DMS79 treated with DMSO at 0.1 percent for 48 hours (cell line): ENCODE measurements around the gene RPS14.
A peak's percentile ranks its signal among the peaks of the same experiment; 100 is the strongest.

ENCODE experiments used
- DNase-seq: peaks from one replicate; lab custom pipeline; 2025; lab: John Stamatoyannopoulos, UW

RPS14 gene

GRCh38 chr5:150449517-150450339 is at the start of gene RPS14:
Gene RPS14 (minus strand): TSS chr5:150449739. CDS start chr5:150447733, 2,006 bp downstream.
- DNase-seq, result peak; percentile 76

DNA sequence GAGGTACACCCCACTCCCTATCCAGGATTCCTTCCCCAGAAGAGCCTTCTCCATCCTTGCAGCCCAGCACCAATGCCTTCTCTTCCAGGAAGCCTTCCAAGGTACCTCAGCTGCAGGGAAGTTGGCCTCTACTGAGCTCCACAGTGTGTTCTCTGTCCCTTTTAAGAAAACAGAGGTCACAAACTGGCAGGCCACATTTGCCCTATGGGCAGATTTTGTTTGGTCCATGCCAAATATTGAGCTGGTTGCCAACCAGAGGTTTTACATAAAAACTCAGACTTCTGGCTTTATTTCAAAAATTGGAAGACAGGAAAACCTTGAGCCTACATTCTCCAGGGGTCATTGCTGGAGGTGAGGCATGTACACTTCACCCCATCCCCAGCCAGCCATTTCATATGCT is 49.4 kb upstream of the RPS14 start:
- DNase-seq, result no peak

- no peak for DNase-seq
Observed at GRCh38 chr5:150498501-150498900, 49.0 kb upstream of the RPS14 start.

GRCh38 chr5:150497989-150498317 is 48.4 kb upstream of the RPS14 start:
- no peak for DNase-seq

DNA sequence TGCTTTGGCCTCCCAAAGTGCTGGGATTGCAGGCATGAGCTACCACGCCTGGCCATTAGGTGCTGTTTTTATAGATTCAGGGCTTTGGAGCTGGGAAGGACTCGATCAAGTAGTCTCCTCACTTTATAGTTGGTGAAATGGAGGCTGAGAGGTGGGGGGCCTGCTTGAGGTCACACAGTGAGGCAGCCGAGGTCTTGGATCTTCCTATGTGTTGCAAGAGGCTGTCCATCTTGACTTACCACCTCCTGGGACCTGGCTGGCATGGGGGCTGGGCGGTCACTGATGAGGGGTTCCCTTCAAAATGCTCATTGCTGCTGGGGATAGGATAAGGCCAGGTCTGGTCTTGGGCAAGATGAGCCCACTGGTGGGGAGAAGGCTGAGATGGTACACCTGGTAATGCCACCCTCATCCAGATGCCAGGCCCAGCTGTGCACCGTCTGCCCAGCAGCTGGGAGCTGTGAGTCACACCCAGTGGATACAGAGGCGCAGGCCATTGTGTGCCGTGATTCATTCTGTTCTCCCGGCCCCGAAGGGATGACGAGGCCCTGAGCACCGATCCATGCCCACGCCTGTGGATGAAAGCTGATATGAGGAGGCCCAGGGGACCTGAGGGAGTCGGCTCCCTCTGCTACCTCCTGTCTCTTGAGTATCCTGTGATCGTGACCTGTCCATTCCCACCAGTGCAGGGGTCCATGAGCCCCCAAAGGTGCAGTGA is 47.9 kb upstream of the RPS14 start:
- DNase-seq, result no peak

GRCh38 chr5:150496534-150496933 is 47.0 kb upstream of the RPS14 start:
- DNase-seq, result no peak

GRCh38 chr5:150496098-150496497 is 46.6 kb upstream of the RPS14 start:
- DNase-seq, result no peak

- no peak for DNase-seq
Observed at GRCh38 chr5:150492621-150493020, 43.1 kb upstream of the RPS14 start.

DNA sequence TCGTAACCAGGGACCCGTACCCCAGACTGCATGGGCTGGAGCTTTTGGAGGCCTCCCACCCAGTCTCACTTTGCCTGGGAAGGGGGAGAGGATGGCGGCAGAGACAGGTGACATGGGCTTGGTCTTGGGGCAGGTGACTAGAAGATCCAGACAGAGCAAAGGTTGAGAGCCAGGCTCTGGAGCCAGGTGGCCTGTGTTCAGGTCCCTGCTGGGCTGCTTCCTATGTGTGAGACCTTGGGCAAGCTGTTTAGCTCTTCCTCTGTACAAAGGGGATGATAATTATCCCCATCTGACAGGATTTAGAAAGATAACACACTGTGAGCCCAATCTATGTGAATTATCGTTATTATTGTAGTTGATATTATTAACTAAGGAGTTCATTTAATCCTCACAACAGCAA is 42.3 kb upstream of the RPS14 start:
- DNase-seq, result no peak

DNA sequence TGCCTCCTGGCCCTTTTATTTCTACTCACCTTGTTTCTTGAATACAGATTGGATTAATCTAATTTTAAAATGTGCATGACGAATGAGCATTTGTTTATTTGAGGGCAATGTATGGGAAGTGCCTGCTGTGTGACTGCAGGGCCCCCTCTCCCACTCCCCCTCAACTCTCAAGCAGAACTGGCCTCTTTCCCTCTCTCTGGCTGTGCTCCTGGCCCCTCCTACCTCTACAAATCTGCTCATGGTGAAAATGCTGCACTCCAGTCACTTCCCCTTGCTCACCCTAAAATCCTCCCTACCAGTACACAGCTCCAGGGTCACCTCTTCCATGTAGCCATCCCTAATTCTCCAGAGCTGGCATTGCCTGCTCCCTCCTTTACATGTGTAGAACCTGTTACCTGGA is 41.2 kb upstream of the RPS14 start:
- no peak for DNase-seq

DNA sequence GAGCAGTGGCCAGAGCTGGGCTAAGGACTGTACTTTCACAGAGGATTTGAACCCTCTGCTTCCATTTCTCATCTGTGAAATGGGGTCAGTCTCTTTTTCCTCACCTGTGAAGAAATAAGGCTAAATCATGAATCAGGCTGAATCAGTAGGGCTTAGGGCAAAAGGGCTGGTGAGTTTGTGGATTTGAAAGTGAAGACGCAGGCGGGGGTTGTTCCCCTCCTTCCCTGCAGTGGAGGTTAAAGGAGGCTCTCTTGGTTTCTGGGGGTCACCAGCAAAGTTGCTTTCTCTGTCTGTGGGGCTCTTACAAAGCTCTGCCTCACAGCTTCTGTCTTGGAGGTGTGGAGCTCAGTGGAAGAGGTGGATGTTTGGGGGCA is 40.7 kb upstream of the RPS14 start:
- DNase-seq, result no peak

- no peak for DNase-seq
Observed at GRCh38 chr5:150489360-150490295, 40.1 kb upstream of the RPS14 start.

- DNase-seq, result no peak
Observed at GRCh38 chr5:150488519-150489359, 39.2 kb upstream of the RPS14 start.

- DNase-seq, result no peak
Observed at GRCh38 chr5:150487199-150488061, 37.9 kb upstream of the RPS14 start.

DNA sequence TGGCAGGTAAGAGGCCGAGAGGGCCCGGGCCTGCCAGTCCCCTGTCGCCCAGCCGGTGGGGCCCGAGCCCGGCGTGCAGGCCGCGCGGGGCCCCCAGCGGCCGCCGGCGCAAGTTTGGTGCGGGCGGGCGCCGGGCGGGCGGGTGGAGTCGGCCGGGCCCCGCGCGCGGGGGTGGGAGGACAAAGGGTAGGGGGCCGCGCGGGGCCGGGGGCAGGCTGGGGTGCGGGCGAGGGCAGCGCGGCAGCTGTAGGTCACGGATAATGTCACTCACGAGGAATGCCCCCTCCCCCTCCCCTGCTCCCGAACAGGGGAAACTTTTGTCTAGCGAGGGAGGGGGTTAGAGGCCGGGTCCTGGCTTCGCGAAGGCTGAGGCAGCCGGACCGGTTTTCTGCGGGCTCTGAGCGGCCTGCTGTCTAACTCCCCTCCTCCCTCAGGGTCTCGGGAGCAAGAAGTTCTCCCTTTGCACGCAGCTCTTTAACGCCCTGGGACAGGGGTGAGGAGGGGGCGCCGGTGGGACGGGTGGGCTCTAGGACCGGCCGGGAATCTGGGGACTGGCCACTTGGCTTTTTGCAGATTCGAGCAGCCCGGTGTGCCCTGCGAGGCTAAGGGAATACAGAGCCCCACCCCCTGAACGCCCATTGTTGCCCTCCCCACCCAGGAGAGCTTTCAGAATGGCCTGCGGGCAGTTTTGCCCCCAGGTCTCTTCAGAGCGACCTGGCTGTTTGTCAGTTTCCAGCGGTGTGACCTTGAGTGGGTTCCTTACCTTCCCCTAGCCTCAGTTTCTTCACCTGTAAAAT is 37.1 kb upstream of the RPS14 start:
- peak; percentile 40 for DNase-seq

DNA sequence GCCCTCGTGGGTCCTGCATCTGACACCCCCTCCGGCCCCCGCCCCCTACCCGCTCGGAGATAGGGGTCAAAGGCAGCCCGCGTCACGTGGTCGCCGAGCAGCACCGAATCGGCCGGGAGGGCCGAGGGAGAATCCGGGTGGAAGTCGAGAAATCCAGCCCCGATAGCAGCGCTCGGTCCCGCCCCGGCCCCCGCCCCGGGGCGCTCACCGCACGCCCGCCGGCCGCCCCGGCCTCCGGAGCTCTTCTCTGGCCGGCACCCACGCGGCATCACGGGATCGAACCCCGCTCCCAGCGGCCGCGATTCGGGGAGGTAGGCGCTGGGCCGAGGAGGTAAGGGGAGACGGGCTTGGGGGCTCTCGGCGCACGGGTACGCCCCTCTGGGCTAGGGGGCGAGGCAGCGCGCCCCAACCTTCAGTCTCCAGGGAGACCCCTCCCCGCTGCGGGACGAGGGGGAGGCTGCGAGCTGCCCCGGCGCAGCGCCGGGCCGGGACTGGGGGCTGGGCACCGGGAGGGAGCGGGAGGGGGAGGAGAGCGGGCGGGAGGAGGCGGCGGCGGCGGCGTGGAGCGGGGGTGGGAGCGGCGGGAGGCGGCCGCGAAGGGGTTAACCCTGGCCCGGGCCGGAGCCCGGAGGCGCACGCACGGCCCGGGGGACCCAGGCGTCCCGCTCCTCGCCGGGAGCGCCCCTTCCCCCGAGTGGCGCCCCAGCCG is 36.3 kb upstream of the RPS14 start:
- no peak for DNase-seq

DNA sequence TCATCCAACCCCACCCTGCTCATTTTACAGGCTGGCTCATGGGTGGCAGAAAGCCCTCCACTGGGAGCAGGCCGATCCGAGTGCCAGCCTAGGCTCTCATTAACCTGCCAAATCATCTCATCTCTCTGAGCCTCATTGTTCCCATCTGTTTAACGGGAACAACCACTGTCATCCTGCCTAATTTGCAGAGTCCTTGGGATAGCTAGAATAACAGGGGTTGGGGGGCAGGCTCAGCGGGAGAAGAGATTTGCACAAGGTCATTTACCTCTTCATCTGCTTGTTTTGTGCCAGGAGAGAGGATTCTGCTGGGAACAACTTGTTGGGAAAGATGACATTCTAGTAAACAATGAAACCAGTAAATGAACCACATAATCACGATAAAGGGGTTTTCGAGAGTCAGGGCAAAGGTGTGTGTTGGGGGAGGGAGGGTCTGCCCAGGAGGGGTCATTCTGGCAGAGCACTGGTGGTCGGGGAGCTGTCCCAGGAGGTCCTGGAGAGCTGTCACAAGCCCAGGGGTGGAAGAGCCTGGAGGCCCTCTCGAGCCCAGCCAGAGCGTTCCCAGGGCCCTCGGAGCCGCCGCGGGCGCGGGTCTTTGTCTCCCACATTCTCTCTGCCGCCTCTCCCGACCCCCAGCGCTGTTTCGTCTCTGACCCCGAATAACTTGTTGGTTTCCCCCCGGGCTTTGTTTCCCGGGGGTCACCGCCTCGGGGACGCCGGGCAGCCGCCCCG is 35.6 kb upstream of the RPS14 start:
- DNase-seq, result no peak

- DNase-seq, result no peak
Observed at GRCh38 chr5:150481972-150482406, 32.5 kb upstream of the RPS14 start.

DNA sequence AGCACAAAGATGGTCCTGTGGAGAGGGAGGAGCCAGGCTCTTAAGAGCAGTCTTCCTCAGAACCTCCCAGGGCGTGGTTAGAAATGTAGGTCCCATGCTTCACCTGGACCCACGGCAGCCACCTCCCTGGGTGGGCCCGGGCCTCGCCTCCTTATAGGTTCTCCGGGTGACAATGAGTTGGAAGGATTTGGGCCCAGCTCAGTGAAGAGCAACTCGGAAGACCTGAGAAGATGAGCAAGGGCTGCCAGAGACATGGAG is 32.1 kb upstream of the RPS14 start:
- no peak for DNase-seq
